CD4-positive, alpha-beta T cell treated with Interleukin-1 beta for 1 hour (primary cell): Measurements from ENCODE around the gene OR8D4.
"Not testable (repeated sequence)": the region's sequence is repeated elsewhere in the genome, so short reads cannot be mapped to it uniquely, and the experiment has no call there.

Experiments
- DNase-seq, 2 donors: peaks; one replicate each; pipeline ENCODE4 v3.0.0-alpha.2; 2020 to 2022

OR8D4 gene

GRCh38 chr11:123901867-123902266 is at the start of gene OR8D4:
OR8D4 (plus strand) TSS chr11:123902167; CDS start chr11:123906432, 4,265 bp downstream.
- no peak for DNase-seq

GRCh38 chr11:123852321-123852720 is 49.6 kb upstream of the OR8D4 start:
- no peak for DNase-seq

- DNase-seq = no peak
Measured at GRCh38 chr11:123853038-123853437, 48.9 kb upstream of the OR8D4 start.

GRCh38 chr11:123856444-123856843 is 45.5 kb upstream of the OR8D4 start:
- DNase-seq = no peak

GRCh38 chr11:123859731-123860130 is 42.2 kb upstream of the OR8D4 start:
- DNase-seq = no peak

GRCh38 chr11:123865293-123865692 is 36.7 kb upstream of the OR8D4 start:
- DNase-seq = not testable (repeated sequence)

- not testable (repeated sequence) for DNase-seq
Measured at GRCh38 chr11:123867795-123868194, 34.2 kb upstream of the OR8D4 start.

GRCh38 chr11:123880912-123881311 is 21.1 kb upstream of the OR8D4 start:
- no peak for DNase-seq

GRCh38 chr11:123885570-123885969 is 16.4 kb upstream of the OR8D4 start, which contains the start of gene TMEM225:
TMEM225 (minus strand) TSS chr11:123885670; CDS start chr11:123885425, 245 bp downstream.
- DNase-seq = no peak

GRCh38 chr11:123892031-123892430 is 9.9 kb upstream of the OR8D4 start:
- no peak for DNase-seq

- DNase-seq = no peak
Measured at GRCh38 chr11:123899792-123900191, 2.2 kb upstream of the OR8D4 start.

- no peak for DNase-seq
Measured at GRCh38 chr11:123903932-123904331, 2.0 kb downstream of the OR8D4 start.

- no peak for DNase-seq
Measured at GRCh38 chr11:123904932-123905331, 3.0 kb downstream of the OR8D4 start.

GRCh38 chr11:123905826-123906225 is 3.9 kb downstream of the OR8D4 start:
- no peak for DNase-seq

GRCh38 chr11:123920943-123921342 is 19.0 kb downstream of the OR8D4 start:
- no peak for DNase-seq

- no peak for DNase-seq
Measured at GRCh38 chr11:123924027-123924426, 22.1 kb downstream of the OR8D4 start.

GRCh38 chr11:123939317-123939716 is 37.4 kb downstream of the OR8D4 start, which contains the start of gene OR4D5:
OR4D5 (plus strand) TSS chr11:123939617; CDS start chr11:123939617, 0 bp downstream.
- no peak for DNase-seq

- DNase-seq = no peak
Measured at GRCh38 chr11:123942413-123942812, 40.4 kb downstream of the OR8D4 start.

GRCh38 chr11:123943738-123944137 is 41.8 kb downstream of the OR8D4 start, which contains the start of gene OR6T1:
OR6T1 (minus strand) TSS chr11:123943838; CDS start chr11:123943838, 0 bp downstream.
- no peak for DNase-seq

- DNase-seq = no peak
Measured at GRCh38 chr11:123945132-123945531, 43.2 kb downstream of the OR8D4 start.

GRCh38 chr11:123956752-123957151 is 54.8 kb downstream of the OR8D4 start:
- DNase-seq = no peak
